Testis (tissue), 3 donors: ENCODE data around the gene SLF2. TPM values are rescaled to one million over a fixed set of nuclear protein-coding genes. Genes with fewer than 3 reads are reported as not detected.
A peak's percentile ranks its signal among the peaks of the same experiment; 100 is the strongest.

Experiments used
- DNase-seq: peaks from one replicate; pipeline ENCODE4 v3.0.0-alpha.2; 2019
- H3K27ac ChIP-seq, 2 donors: fragments of 200-600 bp; sonication (generic); one replicate each; pipeline ENCODE4 v1.5.1; 2019
- H3K27me3 ChIP-seq: fragments of 200-600 bp; sonication (generic); one replicate; pipeline ENCODE4 v1.5.1; 2019
- H3K36me3 ChIP-seq: fragments of 200-600 bp; sonication (generic); one replicate; pipeline ENCODE4 v1.5.1; 2017; ENCODE audit warnings: low read depth; ENCODE audit errors: missing control alignments
- H3K4me1 ChIP-seq: fragments of 200-600 bp; sonication (generic); one replicate; pipeline ENCODE4 v1.5.1; 2019
- H3K4me3 ChIP-seq, 2 donors: fragments of 200-600 bp; sonication (generic); one replicate each; pipeline ENCODE4 v1.5.1; 2017 to 2019
- H3K9me3 ChIP-seq: fragments of 200-600 bp; sonication (generic); one replicate; pipeline ENCODE4 v1.5.1; 2017
- POLR2A ChIP-seq: fragments of 450-650 bp; IDR thresholded peaks from one replicate; pipeline ENCODE4 v1.6.1; 2017; ENCODE audit warnings: antibody characterized with exemption, mild to moderate bottlenecking, moderate library complexity
- WGBS, 2 donors: methylation state at CpG; one replicate each; pipeline ENCODE4 v1.1.5; 2018; 5-methylcytosine and 5-hydroxymethylcytosine counted together
- intact Hi-C: fragments of 100-400 bp; cut with DNase I; formaldehyde crosslinking; loops from one replicate; pipeline ENCODE4 v1.15.1; 2023; ENCODE audit warnings: low total_unique reads
- polyA plus RNA-seq: library from polyadenylated mRNA; stranded (reverse); fragments of 350-450 nt; fragmentation: Illumina TruSeq; extraction: RNeasy Lipid Tissue Mini Kit (QIAGEN cat#74804); gene quantifications from one replicate; pipeline ENCODE4 v1.2.3, GENCODE V29; 2014; ENCODE audit warnings: low read depth, low replicate concordance; ENCODE audit not compliant: insufficient read depth
- total RNA-seq, 2 donors: library from RNA; depleted of rRNA; stranded (reverse); fragments of >200 nt; gene quantifications; one replicate each; pipeline ENCODE4 v1.2.3, GENCODE V29; 2016
- TF ChIP-seq, protein P1 (sequence below), 3 experiments: fragments of 450-650 bp in 2 of 3; fragments of 200-600 bp in 1 of 3; sonication (generic) in 1 of 3; IDR thresholded peaks; one replicate each; pipeline ENCODE4 v1.5.1; 2016 to 2019; ENCODE audit warnings: antibody characterized with exemption in 3 of 3, mild to moderate bottlenecking in 2 of 3, moderate library complexity in 1 of 3

The SLF2 gene
- total and polyA plus RNA-seq, 3 donors from 2014 or later = 42.6 to 171 (median 150) TPM

DNA sequence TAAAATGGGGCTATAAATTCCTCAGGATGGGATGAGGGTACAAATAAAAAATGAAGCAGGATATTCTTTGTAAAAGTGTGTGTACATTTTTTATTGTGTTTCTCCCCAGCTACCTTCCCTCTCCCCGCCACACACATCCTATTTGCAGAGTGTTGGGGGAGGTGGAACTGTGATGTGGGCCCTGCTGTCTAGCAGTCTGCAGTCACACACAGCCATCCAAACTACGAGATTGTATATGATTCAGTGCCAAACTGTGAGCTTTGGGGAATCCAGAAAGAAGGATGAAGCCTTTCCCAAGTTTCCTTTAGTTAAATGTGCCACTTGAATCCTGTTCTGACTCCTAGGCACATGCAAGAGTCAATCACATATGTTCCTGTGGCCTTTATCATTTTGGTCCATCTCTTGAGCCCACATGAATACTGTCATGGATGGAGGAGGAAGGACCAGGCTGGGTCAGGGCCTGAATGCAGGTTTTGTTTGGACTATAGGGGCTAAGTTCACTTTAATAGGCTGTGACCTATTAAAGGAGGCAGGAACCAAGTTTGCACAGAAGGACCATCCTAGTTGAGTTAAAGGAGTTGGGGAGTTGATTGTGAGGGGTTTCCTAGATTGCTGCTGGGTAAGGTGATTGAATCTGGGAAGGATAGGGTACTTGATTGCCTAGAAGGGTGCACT is 55.4 kb downstream of the SLF2 start:
- intact Hi-C loops = no loop called here

DNA sequence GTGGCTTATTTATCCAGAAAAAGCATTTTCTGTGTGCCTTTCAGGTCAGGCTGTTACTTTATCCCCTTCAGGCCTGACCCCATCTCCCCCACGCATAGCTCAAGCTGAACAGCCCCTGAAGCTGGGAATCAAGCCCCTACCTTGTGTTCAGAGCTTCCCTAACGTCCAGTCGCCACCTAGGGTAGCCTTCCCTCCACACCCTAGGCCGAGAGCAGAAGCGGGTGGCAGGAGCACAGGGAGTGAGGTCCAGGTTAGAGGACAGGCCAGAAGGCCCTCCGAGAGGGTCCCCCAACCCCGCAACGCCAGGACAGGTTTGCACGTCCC is 56.1 kb downstream of the SLF2 start:
- intact Hi-C loops = no loop called here

More for the DNA sequence above, 55.4 kb downstream of the SLF2 start:
- no peaks in the 10 kb centered on the region for H3K27me3 ChIP-seq
- TF ChIP-seq POLR2A = no peak
- TF ChIP-seq, protein P1, sequence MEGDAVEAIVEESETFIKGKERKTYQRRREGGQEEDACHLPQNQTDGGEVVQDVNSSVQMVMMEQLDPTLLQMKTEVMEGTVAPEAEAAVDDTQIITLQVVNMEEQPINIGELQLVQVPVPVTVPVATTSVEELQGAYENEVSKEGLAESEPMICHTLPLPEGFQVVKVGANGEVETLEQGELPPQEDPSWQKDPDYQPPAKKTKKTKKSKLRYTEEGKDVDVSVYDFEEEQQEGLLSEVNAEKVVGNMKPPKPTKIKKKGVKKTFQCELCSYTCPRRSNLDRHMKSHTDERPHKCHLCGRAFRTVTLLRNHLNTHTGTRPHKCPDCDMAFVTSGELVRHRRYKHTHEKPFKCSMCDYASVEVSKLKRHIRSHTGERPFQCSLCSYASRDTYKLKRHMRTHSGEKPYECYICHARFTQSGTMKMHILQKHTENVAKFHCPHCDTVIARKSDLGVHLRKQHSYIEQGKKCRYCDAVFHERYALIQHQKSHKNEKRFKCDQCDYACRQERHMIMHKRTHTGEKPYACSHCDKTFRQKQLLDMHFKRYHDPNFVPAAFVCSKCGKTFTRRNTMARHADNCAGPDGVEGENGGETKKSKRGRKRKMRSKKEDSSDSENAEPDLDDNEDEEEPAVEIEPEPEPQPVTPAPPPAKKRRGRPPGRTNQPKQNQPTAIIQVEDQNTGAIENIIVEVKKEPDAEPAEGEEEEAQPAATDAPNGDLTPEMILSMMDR (IDR thresholded peaks at IDR 0.05) = no peak
- DNase-seq = no peak
- H3K36me3 ChIP-seq = no peaks in the 10 kb centered on the region
- no peaks in the 10 kb centered on the region for H3K9me3 ChIP-seq
- WGBS, 2 donors = 81 to 92% methylated on average over 2 of the region's 2 CpGs
- H3K4me3 ChIP-seq = no peak overlapping the region
- peaks cover 21% of the 10 kb centered on the region for H3K4me1 ChIP-seq
- no peak overlapping the region for H3K27ac ChIP-seq

DNA sequence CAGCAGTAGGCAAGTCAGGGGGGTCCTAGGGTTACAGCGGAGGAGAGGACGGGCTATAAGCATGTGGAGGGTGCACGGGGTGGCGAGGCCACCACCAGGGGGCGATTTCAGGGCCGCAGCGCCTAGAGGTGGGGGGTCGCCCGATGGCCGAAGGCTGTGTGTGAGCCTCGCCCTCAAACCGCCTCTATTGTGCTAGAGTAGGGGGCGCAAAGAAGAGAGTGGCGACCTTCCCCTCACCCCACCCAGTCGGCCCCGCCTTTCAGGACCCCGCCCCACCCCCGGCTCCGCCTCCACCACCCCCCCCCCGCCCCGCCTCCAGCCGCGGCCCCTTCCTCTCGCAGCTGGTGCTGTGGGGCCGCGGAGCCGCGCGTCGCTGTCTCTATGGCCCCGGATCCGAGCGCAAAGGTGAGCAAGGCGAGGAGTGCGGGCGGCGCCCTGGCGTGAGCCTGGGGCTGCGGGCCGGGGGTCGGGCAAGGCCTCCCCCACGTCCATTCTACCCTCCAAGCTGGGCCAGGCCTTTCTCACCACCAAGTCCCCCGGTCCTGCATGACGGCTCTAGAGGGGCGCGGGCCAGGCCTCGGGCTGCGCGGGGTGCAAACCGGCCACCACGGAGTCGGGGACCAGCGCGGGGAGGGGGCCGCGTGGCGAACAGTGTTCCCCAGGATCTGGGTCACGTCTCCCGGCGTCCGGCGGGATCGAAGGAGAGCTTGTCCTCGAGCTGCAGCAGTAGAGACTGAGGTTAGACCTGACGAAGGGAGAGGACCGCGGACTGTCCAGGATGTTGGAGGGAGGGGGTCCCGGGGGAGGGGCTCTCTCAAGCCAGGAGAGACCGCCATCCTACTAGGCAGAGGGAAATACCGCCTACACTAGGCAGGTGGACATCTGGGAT is 56.7 kb downstream of the SLF2 start, which contains the start of gene SEMA4G:
Gene SEMA4G, plus strand, starts transcription at position 318 of the 889 bp plus-strand sequence. CDS start 3,409 bp downstream, outside the sequence.
- H3K27ac ChIP-seq = peak within 1 kb of the TSS in 1 of 2 donors; percentile 11
- peaks cover 21% of the 10 kb centered on the region for H3K4me1 ChIP-seq
- peak within 1 kb of the TSS; percentile 52 to 63 for H3K4me3 ChIP-seq
- WGBS, 2 donors = 1% methylated on average over 15 to 69 of the region's 70 CpGs
- H3K27me3 ChIP-seq = no peaks in the 10 kb centered on the region
- H3K9me3 ChIP-seq = no peaks in the 10 kb centered on the region
- intact Hi-C loops = no loop called here
- no peaks in the 10 kb centered on the region for H3K36me3 ChIP-seq
- TF ChIP-seq, protein P1 (IDR thresholded peaks at IDR 0.05) = peak; percentile 44 to 71 (median 61)
- TF ChIP-seq POLR2A = no peak
- DNase-seq = peak; percentile 58

More for the DNA sequence above, 56.1 kb downstream of the SLF2 start:
- Histone ChIP-seq H3K9me3 (no peaks in the 10 kb centered on the region), H3K27ac (no peak overlapping the region), H3K36me3 (no peaks in the 10 kb centered on the region), H3K4me3 (peak overlapping the region; percentile 52 to 63), H3K4me1 (peaks cover 21% of the 10 kb centered on the region), H3K27me3 (no peaks in the 10 kb centered on the region)
- no peak for DNase-seq
- TF ChIP-seq, protein P1 (IDR thresholded peaks at IDR 0.05) = no peak
- TF ChIP-seq POLR2A = no peak
- 21 to 25% methylated on average over 7 to 9 of the region's 9 CpGs for WGBS, 2 donors

DNA sequence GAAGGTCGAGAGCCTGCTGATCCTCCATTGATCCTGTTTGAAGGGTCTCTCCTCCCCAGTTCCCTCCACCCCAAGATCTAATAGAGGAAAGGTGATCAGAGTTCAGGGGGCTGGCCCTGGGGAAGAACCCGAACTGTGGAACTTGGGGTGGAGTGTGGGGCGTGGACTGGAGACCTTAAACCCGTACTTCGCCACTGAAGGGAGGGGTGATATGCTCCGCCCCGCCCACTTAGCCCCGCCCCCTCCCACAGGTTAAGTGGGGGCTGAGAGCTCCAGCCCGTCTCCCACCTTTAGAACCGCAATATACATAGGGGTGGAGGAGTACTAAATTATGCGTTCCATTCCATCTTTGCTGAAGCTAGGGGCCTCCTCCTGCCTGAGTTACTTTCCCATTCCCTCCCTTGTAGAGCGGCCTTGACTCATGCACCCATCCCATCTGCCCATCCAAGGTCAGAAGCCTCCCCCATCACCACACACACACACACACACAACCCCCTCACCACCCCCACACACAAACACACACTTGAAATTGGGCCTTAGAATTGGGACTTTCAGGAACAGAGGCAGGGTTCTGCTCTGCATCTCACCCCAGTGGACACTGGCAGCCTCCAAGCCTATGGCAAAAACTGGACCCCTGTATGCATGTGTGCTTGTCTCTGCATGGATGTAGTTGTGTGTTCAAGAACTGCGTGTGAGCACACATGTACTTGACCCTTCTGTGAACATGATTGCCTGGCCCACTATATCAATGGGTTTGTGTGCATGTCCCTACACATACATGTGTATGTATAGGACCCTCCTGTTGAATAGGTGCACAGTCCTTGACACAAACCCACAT is 57.5 kb downstream of the SLF2 start:
- 22 to 24% methylated on average over 13 of the region's 13 CpGs for WGBS, 2 donors
- peaks cover 21% of the 10 kb centered on the region for H3K4me1 ChIP-seq
- H3K9me3 ChIP-seq = no peaks in the 10 kb centered on the region
- no peaks in the 10 kb centered on the region for H3K27me3 ChIP-seq
- H3K27ac ChIP-seq = no peak overlapping the region
- no peaks in the 10 kb centered on the region for H3K36me3 ChIP-seq
- H3K4me3 ChIP-seq = peak overlapping the region; percentile 52 to 63
- DNase-seq = peak; percentile 8
- intact Hi-C loops = no loop called here
- TF ChIP-seq POLR2A = no peak
- TF ChIP-seq, protein P1 (IDR thresholded peaks at IDR 0.05) = no peak
